GM04504 (cell line): ENCODE data around the gene DAZAP2.

Source experiments
- DNase-seq: peaks from one replicate; pipeline ENCODE4 v3.0.0-alpha.2; 2012; ENCODE audit warnings: low read depth

Gene DAZAP2

GRCh38 chr12:51238510-51239334 is at the start of gene DAZAP2:
DAZAP2 (plus strand) TSS chr12:51238826; CDS start chr12:51238908, 82 bp downstream.
- peak; percentile 87 for DNase-seq

GRCh38 chr12:51189790-51190355 is 48.8 kb upstream of the DAZAP2 start:
- no peak for DNase-seq

- DNase-seq, result no peak
Measured at GRCh38 chr12:51190820-51191219, 47.8 kb upstream of the DAZAP2 start.

- no peak for DNase-seq
Measured at GRCh38 chr12:51191516-51192283, 46.9 kb upstream of the DAZAP2 start.

GRCh38 chr12:51192284-51192671 is 46.3 kb upstream of the DAZAP2 start:
- no peak for DNase-seq

GRCh38 chr12:51195841-51196240 is 42.8 kb upstream of the DAZAP2 start:
- DNase-seq, result no peak

- DNase-seq, result no peak
Measured at GRCh38 chr12:51196547-51196946, 42.1 kb upstream of the DAZAP2 start.

- DNase-seq, result no peak
Measured at GRCh38 chr12:51197736-51198567, 40.7 kb upstream of the DAZAP2 start.

GRCh38 chr12:51198568-51199365 is 39.9 kb upstream of the DAZAP2 start:
- DNase-seq, result no peak

- DNase-seq, result no peak
Measured at GRCh38 chr12:51199366-51199945, 39.2 kb upstream of the DAZAP2 start.

GRCh38 chr12:51200156-51200555 is 38.5 kb upstream of the DAZAP2 start:
- no peak for DNase-seq

- DNase-seq, result no peak
Measured at GRCh38 chr12:51200806-51201205, 37.8 kb upstream of the DAZAP2 start.

- DNase-seq, result no peak
Measured at GRCh38 chr12:51202718-51203117, 35.9 kb upstream of the DAZAP2 start.

GRCh38 chr12:51205350-51205749 is 33.3 kb upstream of the DAZAP2 start:
- DNase-seq, result no peak

GRCh38 chr12:51208016-51208660 is 30.5 kb upstream of the DAZAP2 start:
- no peak for DNase-seq

GRCh38 chr12:51209259-51209658 is 29.4 kb upstream of the DAZAP2 start:
- DNase-seq, result no peak

GRCh38 chr12:51210690-51211395 is 27.8 kb upstream of the DAZAP2 start:
- no peak for DNase-seq

GRCh38 chr12:51214895-51215294 is 23.7 kb upstream of the DAZAP2 start:
- DNase-seq, result no peak

- DNase-seq, result no peak
Measured at GRCh38 chr12:51216642-51217041, 22.0 kb upstream of the DAZAP2 start.
